ENCODE data around the gene MYOD1.

MYOD1 gene

GRCh38 chr11:17769218-17769617 lies 49.8 kb downstream of the MYOD1 start:
- no peak for DNase-seq (ENCODE audit: low read depth in 1 of 2, low spot score in 1 of 2)

- DNase-seq (ENCODE audit: low read depth in 1 of 2, low spot score in 1 of 2): no peak
Measured at GRCh38 chr11:17770048-17770652, 50.8 kb downstream of the MYOD1 start.

GRCh38 chr11:17770917-17771316 lies 51.5 kb downstream of the MYOD1 start:
- no peak for DNase-seq (ENCODE audit: low read depth in 1 of 2, low spot score in 1 of 2)

GRCh38 chr11:17771415-17771814 lies 52.0 kb downstream of the MYOD1 start:
- DNase-seq (ENCODE audit: low read depth in 1 of 2, low spot score in 1 of 2): no peak

Data from activated CD4-positive, alpha-beta T cell treated with anti-CD3 and anti-CD28 coated beads, Interleukin-2, amount 50 U/mL, for 24 hours (primary cell).